ENCODE measurements around the gene ZNF853.

DNA sequence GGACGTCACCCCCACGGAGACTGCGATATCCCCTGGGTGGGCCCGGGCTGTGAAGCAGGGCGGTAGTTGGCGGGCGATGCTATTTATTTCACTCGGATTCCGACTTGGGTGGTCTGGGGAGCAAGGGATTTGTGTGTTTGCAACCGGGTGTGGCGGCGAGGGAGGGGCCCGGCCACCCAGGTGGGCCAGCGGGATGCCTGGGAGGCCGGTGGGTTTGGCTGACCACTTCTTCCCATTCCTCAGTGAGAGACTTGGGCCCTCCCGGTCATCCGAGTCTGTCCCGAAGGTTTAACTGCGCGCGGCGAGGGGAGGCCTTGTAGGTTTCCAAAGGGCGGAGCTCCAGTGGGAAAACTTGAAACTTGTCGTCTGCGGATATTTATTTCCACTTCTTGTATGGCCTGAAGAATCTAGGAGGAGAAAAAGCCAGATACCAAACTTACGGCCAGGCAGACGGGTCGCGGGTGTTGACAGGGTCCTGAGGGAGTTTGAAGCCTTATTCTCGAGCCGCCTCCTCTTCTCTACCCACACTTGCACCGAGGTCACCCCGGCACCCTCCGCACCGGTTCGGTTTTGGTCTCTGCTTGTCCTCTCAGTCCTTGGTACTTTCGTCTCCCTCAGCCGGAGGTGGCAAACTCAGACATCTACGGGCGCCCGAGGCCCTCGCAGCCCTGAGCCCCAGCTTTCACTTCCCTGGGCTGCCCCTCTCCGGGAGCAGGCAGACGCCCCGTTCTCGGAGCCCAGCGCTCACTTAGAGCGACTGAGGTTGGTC lies 39.6 kb downstream of the ZNF853 start:
- TF ChIP-seq, protein P1, sequence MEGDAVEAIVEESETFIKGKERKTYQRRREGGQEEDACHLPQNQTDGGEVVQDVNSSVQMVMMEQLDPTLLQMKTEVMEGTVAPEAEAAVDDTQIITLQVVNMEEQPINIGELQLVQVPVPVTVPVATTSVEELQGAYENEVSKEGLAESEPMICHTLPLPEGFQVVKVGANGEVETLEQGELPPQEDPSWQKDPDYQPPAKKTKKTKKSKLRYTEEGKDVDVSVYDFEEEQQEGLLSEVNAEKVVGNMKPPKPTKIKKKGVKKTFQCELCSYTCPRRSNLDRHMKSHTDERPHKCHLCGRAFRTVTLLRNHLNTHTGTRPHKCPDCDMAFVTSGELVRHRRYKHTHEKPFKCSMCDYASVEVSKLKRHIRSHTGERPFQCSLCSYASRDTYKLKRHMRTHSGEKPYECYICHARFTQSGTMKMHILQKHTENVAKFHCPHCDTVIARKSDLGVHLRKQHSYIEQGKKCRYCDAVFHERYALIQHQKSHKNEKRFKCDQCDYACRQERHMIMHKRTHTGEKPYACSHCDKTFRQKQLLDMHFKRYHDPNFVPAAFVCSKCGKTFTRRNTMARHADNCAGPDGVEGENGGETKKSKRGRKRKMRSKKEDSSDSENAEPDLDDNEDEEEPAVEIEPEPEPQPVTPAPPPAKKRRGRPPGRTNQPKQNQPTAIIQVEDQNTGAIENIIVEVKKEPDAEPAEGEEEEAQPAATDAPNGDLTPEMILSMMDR (IDR thresholded peaks at IDR 0.05 in 2 of 3, conservative IDR thresholded peaks at IDR 0.05 in 1 of 3; ENCODE audit: control insufficient read depth in 2 of 3, extremely low read depth in 1 of 3, insufficient read depth in 1 of 3, low read depth in 3 of 3, low read length in 3 of 3), result no peak
- TF ChIP-seq ETV6 (conservative IDR thresholded peaks at IDR 0.05 in 1 of 2, IDR thresholded peaks at IDR 0.05 in 1 of 2; ENCODE audit: borderline replicate concordance in 1 of 2, low read depth in 1 of 2), result no peak
- TF ChIP-seq, protein P2, sequence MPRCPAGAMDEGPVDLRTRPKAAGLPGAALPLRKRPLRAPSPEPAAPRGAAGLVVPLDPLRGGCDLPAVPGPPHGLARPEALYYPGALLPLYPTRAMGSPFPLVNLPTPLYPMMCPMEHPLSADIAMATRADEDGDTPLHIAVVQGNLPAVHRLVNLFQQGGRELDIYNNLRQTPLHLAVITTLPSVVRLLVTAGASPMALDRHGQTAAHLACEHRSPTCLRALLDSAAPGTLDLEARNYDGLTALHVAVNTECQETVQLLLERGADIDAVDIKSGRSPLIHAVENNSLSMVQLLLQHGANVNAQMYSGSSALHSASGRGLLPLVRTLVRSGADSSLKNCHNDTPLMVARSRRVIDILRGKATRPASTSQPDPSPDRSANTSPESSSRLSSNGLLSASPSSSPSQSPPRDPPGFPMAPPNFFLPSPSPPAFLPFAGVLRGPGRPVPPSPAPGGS (IDR thresholded peaks at IDR 0.05; ENCODE audit: borderline replicate concordance, insufficient read depth, low read depth, low read length, poor library complexity, severe bottlenecking), result no peak
- no peak for TF ChIP-seq HDAC2 (IDR thresholded peaks at IDR 0.05)
- TF ChIP-seq TCF12 (IDR thresholded peaks at IDR 0.05; ENCODE audit: low read depth, low read length), result no peak
- no peak; the same call in 1 of the 2 replicates for TF ChIP-seq POLR2AphosphoS5 (IDR thresholded peaks at IDR 0.05; ENCODE audit: low read length)
- TF ChIP-seq MYC (IDR thresholded peaks at IDR 0.05; ENCODE audit: insufficient read depth, insufficient read length, insufficient replicate concordance, low read length, severe bottlenecking), result no peak
- TF ChIP-seq ZNF217 (IDR thresholded peaks at IDR 0.05), result no peak
